Stimulated activated CD4-positive, alpha-beta T cell treated with anti-CD3 and anti-CD28 coated beads, Interleukin-12 subunit alpha, Interleukin-12 subunit beta, amount 100 ng/mL, for 4 hours (primary cell): Measurements from ENCODE around the gene CIAO1.
"Not testable (repeated sequence)": the region's sequence is repeated elsewhere in the genome, so short reads cannot be mapped to it uniquely, and the experiment has no call there.

Source experiments
- DNase-seq: peaks from one replicate; pipeline ENCODE4 v3.0.0-alpha.2; 2020

Gene CIAO1

DNA sequence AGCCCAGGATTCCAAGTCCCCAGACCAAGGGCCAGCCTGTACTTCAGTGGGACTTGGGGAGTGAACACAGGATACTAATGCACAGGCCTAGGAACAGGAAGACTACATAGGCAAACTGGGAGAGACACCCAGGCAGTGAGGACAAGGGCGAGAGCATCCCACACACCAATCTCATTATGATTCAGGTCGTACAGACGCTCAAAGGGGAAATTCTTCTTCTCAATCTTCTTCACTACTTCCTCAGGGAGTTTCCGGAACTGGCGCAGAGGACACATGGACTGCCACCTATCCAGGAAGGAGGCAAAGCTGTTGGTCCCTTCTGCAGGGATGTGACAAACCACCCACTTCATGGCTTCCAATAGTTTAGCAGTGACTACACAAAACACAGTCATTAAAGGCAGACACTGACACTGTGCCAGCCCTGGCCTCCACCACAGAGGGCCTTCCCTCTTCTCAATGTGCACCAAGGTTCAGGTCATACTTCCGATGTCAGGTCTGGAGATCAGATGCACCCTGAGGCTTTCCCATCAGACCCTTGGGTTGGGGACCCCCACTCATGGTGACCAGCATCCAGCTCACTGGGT, 21.3 kb downstream of the CIAO1 start:
- no peak for DNase-seq

DNA sequence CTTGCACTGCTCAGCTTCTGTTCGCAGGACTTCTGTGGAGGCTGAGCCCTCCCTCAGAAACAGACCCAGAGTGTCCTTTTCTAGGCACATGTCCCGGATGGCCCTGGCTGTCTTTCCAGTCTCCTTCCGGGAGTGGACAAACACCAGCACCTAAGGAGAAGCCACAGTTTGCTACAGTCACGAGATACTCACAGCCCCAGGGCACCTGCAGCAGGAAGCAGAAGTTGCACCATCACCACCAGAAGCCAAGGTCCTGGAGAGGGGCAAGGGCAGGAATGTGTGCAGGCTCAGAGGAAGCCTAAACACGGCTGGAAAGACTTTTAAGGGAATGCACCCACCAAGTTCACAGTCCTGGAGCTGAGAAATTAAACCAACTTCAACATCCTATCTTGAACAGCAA, 25.7 kb downstream of the CIAO1 start:
- no peak for DNase-seq

DNA sequence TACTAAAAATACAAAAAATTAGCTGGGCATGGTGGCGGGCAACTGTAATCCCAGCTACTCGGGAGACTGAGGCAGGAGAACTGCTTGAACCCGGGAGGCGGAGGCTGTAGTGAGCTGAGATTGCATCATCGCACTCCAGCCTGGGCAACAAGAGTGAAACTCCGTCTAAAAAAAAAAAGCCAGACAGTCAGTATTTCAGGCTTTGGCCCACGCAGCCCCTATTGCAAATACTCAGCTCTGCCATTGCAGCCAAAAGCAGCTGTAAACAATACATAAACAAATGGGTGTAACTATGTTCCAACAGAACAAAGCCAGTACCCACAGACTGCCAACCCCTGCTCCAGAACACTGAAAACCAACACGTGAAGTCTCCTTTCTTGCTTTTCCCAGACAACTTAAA, 28.2 kb downstream of the CIAO1 start:
- not testable (repeated sequence) for DNase-seq

DNA sequence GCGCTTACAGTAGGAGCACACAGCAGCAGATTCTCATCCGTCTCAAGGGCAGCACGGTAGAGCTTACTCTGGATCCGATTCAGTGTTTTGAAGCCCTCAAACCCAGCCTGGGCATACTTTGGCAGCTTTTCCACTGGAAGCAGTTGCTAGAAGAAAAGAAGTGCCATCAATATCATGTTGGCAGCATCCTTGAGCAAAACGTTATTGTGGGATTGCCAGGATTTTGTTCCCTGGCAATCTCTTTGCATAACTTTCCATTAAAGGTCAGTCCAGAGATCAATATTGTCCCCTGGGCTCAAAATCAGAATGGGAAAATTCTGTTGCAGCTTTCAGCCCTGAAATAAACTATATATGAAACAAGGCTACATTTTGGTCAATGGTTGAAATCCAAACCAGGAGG, 30.9 kb downstream of the CIAO1 start:
- DNase-seq: no peak

DNA sequence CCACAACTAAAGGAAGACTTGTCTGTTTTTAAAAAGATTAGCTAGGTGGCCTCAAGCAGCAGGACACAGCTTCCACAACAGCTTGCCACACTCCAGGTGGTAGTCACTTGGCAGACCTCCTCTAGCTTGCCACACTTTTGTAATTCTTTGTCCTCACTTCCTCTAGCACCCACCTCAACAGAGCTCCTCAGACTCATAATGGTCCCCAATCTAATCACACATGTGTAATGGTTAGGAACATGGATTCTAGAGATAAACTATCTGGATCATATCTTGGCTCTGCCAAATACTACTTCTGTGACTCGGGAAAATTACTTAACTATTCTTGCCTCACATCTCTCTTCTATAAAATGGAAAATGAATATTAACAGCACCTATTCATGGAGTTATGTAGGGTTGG, 35.8 kb downstream of the CIAO1 start:
- no peak for DNase-seq

DNA sequence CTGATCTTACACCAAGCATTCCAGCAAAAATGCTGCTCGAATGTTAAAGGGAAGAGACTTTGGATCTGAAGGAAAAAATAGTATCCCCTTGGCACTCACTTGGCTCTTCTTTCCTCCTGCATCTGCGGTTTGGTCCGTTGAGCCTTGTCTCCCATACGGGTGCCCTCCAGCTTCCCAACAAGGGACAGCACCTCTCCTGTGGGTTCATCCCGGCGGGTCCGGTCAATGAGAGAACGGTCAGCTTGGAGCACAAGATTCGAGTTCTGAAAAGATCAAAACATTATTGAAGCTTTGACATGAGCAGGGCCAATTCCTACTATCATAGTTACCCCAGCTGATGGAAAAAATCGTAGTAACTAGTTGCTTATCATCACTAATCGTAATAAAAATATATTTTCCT, 38.6 kb downstream of the CIAO1 start:
- DNase-seq: no peak

DNA sequence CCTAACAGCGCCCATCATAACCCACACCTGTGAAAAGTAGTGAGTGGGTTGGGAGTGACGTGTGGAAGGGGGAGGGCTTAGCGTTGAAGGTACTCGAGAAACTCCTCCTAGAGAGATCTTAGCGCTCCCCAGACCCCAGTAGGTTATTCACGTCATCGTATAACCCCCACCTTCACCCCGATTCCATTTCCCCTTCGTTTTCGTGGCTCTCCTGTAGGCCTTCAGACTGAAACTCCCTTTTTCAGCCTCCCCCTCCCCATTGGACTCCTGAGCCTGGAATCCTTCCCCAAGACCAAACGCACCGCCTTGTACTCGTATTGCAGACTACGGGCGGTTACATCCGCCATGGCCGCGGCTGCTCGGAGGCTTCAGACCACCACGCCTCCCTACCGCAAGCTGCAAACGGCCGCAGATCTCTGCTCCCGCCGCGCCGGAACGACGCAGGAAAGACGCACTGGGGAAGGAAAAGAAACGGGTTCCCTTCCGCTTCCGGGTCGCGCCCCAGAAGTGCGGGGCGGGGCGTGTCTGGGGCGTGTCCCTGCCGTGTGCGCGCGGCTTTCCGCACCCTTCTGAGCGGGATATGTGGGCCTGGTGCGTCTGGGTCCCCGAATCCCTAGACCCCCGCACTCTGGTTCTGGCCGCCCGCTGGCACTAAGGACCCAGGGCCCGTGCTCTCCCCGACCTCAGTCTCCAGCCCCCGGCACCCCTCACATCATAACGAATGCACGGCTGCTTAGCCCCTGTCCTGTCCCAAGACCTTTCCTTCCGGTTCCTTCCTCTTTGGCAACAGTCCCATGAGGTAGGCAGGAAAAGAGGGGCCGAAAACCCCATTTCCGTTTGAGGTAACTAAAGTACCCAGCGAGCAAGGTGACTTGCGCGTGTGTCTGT, 39.3 kb downstream of the CIAO1 start, which contains the start of gene SNRNP200:
Gene SNRNP200, minus strand, starts transcription at position 456 of the 888 bp plus-strand sequence. Its CDS starts 109 bp downstream, at position 347.
- peak; percentile 91 for DNase-seq

DNA sequence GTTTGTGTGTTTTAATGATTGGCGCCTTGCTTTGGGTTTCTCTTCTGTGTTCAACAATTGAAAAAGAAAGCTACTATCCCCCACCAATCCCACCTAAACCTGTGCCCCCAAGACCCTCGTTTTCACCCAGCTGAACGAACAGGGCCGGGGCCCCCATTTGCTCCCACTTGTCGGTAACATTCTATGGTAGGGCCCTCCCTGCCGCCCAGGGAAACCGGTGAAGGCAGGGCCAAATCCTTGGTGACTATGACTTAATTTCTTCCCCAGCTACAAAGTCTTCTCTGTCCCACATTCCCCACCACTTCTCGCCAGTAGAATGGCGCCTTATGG, 39.9 kb downstream of the CIAO1 start:
- DNase-seq: peak; percentile 15

DNA sequence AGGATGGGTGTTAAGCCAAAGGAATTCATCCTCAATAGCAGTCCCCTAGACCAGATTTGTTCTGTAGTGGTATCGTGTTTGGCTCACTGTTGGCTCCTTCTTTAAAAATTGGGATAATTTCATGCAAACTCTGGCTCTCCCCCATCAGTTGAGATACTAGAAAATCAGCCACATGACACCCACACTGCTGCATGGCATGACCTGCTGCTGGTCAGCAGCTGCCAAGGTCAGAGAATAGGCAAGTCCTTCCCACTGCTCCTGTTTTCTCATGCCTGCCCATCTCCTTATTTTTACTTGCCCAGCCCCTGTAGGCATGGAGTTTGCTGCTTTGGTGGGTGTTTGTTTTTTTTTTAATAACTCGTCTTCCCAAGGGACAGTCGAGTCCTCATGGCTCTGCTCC, 40.3 kb downstream of the CIAO1 start:
- DNase-seq: no peak

DNA sequence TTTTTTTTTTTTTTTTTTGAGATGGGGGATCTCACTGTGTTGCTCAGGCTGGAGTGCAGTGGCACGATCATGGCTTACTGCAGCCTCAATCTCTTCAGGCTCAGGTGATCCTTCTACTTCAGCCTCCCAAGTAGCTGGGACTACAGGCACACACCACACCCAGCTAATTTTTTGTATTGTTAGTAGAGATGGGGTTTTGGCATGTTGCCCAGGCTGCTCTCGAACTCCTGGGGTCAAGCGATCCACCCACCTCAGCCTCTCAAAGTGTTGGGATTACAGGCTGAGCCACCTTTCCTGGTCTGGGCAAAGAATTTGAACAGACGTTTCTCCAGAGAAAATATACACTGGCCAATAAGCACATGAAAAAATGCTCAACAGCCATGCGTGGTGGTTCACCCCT, 42.2 kb downstream of the CIAO1 start:
- DNase-seq: no peak

DNA sequence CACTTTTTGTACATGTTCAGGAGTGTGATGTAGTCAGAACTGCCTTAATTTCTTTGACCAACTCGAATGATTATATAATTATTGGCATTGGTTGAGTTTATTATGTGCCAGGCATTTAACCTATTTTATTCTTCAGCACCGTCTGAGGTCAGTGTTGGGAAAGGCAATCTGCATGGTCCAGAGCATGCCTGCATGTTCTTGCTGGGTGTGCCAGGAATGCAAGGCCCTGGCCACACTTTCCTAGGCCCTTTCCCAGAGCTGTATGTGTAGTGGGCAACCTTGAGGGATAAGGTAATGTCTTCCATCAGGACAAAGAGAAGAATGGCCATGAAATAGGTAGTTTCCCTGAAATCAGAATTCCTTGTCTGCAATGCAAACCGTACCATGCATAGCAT, 49.0 kb downstream of the CIAO1 start:
- no peak for DNase-seq

DNA sequence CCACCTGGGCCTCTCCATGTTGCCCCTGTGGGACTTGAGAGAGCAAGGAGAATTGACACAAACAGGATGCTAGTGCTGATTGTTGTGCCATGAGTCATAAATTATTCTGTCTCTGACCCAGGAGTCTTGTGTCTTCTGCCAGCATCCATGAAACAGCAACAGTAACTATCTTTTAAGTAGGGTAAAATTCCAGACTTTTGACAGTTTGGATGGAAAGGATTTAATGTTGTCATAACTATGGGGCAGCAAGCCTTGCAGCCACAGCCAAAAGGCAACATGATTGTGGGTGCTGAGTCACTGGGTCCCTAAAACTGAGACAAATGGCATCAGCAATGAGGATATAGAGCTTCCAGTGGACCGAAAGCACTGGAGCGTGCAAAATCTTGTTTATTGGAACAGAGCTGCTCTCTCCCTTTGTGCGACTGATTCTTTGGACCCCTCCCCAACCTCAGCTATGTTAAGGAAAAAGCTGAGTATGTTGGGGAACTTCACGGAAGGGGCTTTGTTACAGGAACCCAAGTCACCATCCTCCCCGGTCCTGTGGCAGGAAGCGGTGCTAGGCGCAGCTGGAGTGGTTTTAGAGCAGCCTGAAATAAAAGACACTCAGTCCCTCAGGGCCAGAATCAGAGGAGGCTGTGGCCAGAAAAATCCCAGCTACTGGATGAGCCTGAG, 49.5 kb downstream of the CIAO1 start:
- no peak for DNase-seq

DNA sequence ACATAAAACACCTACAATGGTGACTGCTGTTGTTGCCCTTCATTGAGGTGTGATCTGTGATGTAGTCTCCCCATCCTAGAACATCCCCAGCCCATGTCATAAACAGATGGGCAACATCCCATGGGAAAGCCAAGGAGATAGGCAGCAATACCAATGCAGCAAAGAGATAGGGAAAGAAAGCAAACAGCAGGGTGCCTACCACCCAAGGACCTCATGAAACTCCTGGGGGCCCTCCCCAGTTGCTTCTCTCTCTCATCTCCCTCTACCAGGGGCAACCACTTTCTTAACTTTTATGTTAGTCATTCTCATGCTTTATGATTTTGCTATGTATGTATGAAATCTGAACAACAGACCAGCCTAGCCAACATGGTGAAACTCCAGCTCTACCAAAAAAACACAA, 51.0 kb downstream of the CIAO1 start:
- DNase-seq: no peak

DNA sequence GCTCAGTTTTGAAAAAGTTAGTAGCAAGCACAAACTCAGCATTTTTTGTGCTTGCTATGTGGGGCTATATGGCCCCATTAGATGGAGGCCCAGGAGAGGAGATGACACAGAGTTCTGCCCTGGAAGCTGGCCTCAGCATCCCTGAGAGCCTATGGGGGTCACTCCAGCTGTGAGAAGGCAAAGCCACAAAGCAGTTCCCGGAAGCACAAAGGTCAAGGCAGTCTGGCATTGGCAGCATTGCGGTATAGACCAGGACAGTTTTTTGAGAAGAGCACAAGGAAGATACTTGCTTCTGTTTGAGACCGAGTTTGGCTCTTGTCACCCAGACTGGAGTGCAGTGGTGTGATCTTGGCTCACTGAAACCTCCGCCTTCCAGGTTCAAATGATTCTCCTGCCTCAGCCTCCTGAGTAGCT, 51.6 kb downstream of the CIAO1 start:
- DNase-seq: no peak

DNA sequence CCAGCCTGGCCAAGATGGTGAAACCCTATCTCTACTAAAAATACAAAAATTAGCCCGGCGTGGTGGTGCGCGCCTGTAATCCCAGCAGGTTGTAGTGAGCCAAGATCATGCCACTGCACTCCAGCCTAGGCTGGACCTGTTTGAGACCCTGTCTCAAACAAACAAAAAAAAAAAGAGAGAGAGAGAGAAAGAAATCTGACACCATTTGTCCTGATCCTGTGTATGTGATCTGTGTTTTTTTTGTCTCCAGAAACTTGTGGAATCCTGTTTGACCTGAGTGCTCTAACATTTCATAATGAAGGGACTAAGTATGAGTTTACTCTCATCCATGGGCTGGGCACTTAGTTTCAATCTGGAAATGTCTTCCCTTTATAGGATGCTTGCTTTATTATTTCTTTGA, 52.7 kb downstream of the CIAO1 start:
- no peak for DNase-seq

DNA sequence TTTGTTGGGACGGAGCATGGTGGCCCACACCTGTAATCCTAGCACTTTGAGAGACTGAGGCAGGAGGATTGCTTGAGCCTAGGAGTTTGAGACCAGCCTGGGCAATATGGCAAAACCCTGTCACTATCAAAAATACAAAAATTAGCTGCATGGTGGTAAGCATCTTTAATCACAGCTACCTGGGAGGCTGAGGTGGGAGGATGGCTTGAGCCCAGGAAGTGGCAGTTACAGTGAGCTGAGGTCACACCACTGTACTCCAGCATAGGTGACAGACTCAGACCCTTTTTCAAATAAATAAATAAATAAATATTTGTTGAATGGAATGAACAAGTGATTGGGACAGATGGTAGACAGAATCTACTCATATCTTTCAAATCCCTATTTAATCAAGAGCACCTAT, 53.4 kb downstream of the CIAO1 start:
- no peak for DNase-seq

DNA sequence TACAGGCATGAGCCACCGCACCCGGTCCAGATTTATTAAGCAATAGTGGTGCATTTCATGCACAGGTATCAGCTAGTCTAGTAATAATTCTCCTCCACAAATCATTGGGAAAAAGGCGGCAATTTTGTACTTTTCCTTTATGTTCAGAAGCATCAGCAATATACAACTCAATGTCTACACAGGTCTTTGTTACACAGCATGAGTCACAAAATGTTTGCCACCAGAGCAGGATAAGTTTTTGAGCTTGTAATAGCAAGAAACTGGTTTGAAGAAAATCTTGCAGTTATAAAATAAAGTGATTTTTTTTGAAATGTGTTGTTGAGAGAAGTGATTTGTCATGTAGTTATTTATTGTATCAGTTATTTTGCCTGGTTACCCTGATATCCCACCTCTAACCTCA, 54.3 kb downstream of the CIAO1 start:
- DNase-seq: no peak

DNA sequence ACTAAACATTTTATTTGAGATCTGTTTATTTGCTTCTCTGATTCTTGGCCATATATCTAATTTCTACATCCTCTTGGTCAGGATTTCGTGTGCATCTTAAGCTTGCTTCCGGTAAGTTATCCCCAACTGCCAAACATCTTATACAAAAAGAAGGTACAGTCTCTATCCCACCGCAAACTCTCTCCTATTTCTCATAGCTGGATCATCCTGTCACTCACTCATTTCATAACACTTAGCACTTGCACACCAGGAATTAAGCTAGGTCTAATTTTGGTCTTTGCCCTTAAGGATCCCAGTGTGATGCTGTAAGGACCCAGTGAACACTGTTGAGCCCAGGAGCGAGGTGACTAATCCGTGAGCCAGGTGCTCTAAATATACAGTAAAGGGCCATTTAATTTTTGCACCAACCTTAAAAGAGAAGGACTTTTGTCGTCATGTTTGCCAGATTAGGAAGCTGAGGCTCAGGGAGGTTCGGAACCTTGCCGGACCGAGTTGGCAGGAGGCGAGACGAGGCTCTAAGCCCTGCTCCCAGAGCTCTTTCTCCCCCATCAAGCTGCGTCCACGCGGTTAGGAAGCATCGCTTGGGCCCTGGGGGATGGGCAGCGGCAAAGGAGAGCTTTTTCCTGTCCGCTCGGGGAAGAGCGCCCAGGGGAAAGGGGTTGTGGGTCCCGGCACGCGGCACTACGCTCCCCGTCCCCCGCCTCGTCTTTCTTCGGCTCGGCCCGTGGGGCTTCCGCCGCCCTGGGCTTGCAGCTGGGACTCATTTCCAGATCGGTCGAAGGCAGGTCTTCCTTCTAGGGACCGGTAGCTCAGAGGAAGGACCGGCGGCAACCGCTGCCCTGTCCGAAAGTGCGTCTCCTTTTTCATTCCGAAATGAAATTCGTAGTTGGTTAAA, 55.0 kb downstream of the CIAO1 start:
- peak; percentile 29 for DNase-seq
